HG03196 (cell line): ENCODE results near the gene GAB2.

ENCODE experiments used
- ATAC-seq: cut with Tn5 transposase; IDR thresholded peaks from one replicate; pipeline ENCODE4 v1.9.1; 2021; ENCODE audit not compliant: unreplicated experiment

The GAB2 gene

DNA sequence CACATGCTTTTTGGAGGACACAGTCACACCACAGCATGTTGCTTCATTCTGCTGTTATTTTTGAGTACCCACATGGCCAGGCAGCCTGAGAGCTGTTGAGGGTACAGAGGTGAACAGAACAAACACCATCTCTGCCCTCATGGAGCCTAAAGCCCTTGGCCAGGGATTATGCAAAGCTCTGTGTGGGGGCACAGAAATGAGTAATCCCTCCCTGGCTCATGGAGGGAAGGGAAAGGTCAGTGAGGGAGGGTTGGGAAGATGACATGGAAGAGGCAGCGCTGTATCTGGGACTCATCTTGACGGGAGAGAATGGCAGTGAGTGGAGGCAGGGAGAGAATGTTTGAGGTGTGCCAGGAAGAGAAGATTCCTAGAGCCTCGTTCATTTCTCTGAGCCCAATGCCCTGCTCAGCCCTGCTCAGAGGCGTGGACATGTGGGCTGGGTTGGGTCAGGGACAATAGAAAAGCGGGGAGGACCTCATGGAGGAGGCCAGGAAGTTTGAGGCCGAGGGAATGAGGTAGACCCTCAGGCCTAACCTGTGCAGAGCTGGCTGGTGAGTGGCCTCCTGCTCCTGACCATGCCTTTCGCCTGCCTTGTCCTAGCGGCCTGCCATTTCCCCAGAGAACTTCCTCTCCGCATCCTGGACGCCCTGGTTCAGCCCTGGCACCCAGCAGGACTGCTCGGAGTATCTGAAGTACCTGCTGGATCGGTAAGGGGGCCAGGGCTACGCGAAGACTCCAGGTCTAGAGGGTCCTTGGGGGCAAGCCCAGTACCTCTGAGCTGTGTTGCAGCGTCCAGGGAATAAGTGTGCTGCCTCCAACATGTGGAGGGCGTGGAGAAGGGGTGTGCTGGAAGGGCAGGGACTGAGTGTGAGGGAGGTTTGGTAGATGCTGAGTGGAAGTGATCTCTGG lies 209.1 kb downstream of the GAB2 start:
- no peak for ATAC-seq

DNA sequence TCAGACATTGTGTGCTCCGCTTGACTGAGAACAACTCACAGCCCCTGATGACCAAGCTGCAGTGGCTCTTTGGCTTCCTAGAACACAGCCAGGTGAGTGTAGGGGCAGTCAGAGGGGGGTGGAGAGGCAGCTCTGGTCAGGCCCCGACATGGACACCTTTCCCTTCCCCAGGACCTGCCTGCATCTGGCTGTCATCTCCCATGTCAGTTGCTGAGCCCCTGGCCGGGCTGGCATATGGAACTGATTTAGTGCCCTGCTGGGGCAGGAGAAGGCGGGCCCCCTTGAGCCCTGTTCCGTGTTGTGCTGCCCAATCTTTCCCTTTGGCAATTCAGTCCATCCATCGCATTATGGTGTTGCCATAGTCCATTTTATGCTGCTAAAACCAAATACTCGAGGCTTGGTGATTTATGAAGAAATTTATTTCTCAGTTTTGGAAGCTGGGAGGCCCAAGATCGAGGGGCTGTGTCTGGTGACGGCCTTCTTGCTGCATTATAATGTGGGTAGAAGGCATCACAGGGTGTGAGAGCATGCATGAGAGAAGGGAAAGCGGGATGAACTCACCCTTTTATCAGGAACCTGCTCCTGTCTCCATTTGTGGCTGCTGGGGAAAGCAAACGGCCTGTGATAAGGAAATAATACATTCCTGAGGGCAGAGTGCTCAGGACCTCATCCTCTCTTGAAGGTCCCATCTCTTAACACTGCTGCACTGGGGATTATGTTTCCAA lies 209.9 kb downstream of the GAB2 start:
- ATAC-seq = no peak

DNA sequence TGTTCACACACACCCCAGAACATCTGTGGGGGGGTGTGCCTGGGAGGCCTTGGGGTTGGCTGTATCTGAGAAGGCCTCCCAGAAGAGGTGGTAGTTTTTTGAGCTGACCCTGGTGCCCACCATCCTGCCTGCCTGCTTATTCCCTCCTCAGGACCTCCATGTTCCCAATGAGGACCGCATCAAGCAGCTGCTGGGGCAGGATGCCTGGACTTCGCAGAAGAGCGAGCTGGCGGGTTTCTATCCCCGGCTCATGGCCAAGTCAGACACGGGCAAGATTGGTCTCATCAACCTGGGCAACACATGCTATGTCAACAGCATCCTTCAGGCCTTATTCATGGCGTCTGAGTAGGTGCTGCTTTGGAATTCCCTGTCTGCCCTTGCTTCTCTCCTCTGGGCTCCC lies 211.9 kb downstream of the GAB2 start:
- no peak for ATAC-seq

DNA sequence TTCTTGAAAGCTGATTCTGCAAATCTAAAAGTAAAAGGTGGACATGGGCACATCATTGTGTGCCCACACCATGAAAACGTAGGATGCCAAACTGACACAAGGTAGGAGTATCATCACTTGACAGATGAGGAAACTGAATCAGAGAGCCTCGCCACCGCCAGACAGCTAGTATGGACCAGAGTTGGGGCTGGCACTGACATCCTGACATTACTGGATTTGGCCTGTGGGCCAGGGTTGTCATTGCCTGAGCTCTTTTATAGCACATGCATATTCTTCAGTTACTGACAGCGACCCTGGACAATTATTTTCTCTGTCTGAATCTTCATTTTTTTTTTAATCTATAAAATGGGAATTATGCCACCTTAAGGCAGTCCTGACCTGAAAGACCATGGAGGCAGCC lies 212.4 kb downstream of the GAB2 start:
- no peak for ATAC-seq

DNA sequence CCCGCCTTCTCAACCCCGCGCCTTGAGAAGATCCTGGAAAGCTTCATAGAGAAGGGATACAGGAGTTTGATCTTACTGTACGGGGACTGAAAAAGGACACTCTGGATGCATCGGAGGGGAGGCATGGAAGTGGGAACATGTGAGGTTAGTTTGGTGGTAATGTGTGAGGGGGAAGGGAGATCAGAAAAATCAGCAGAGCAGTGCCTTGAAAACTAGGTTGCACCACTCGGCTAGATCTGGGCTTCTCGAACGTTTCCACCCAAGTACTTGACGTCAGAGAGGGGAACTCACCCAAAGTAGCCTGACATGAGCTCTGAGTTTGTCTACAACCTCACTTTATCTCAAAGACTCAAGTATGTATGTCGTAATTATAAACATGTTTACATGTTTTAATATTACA lies 214.4 kb downstream of the GAB2 start:
- ATAC-seq = no peak

DNA sequence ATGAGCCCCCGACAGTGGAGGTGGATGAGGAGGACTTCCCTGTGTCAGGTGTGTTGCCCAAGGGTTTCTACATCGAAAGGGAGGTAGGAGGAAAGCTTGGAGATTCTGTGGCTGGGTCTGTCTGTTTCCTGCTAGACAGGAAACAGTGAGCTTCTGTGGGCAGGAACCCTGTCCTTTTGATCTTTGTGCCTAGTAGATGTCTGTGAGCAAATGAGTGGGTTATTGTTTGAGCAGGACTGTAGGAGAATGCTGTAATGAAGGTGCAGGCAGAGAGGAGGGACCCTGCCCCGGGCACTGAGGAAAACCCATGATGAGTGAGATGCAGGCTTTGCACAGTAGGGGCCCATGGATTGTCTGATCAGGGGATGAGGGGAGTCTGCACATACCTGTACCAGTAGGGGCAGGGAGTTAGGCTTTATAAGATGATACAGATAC lies 214.9 kb downstream of the GAB2 start:
- no peak for ATAC-seq

DNA sequence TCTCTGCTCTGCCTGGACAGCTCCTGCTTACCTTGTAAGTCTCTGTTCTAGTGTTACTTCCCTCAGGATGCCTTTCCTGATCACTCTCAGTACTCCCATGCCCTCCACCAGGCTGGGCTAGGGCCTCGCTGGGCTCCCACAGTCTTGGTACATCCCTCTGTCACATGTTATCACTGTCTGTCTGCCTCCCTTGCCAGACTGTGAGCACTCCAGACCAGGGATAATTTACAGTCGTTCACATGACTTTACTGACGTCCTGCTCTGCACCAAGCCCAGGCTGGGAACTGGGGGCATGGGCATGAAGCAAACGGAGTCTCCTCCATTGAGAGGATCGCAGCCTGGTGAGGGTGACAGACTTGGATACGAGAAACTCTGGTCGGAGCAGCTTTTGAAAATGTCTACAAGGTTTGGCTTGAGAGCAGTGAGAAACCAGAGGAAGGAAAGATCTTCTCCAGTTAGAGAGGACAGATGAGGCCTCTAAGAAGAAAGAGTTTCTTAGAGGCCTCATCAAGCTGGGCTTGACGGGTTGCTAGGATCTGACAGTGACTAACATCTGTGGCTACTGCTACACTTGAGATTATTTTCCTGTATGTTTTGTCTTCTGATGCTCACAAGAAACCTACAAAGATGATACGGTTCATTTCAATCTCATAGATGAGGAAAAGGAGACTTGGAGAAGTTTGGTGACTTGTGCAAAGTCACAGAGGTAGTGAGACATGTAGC lies 216.4 kb downstream of the GAB2 start:
- no peak for ATAC-seq

DNA sequence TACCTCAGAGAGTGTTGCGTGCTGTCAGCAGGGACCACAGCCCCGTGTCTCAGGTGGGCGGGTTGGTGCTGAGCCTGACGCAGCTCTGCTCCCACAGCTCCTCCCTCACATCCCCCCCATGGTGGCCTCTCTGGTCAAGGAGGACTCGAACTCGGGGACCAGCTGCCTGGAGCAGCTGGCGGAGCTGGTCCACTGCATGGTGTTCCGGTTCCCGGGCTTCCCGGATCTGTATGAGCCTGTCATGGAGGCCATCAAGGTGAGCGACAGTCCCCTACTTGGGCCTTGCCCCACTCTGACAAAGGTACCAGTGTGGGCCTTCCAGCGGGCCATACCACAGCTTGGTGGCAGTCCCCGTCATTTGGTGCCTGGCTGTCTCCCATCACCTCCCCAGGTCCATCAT lies 217.1 kb downstream of the GAB2 start:
- no peak for ATAC-seq

DNA sequence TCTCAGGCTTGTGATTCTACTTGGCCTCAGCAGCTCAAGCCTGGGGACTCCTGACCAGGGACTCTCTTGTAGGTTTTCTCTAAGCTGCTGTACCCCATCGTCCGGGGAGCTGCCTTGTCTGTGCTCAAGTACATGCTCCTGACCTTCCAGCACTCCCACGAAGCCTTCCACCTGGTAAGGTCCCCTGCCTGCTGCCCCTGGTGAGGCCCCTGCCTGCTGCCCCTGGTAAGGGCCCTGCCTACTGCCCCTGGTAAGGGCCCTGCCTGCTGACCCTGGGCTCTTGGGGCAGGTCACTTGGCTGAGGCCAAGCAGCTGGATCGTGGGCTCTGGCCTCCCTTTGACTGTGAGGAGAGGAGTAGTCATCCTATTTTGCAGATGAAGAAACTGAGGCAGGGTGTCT lies 217.6 kb downstream of the GAB2 start:
- ATAC-seq = no peak

DNA sequence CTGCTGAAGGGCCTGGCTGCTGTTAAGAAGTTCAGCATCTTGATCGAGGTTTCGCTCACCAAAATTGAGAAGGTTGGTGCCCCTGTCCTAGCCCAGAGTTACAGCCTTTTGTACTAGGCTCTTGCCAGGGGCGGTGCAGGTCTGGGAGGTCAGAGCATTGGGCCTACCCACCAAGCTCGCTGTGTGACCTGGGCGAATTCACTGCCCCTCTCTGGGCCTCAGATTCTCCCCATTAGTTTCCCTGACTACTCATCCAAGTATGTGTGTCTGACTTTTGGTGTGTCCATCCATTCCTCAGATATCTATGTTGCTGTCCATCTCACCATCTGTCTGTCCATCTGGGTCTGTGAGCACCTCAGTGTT lies 218.0 kb downstream of the GAB2 start:
- ATAC-seq = no peak

DNA sequence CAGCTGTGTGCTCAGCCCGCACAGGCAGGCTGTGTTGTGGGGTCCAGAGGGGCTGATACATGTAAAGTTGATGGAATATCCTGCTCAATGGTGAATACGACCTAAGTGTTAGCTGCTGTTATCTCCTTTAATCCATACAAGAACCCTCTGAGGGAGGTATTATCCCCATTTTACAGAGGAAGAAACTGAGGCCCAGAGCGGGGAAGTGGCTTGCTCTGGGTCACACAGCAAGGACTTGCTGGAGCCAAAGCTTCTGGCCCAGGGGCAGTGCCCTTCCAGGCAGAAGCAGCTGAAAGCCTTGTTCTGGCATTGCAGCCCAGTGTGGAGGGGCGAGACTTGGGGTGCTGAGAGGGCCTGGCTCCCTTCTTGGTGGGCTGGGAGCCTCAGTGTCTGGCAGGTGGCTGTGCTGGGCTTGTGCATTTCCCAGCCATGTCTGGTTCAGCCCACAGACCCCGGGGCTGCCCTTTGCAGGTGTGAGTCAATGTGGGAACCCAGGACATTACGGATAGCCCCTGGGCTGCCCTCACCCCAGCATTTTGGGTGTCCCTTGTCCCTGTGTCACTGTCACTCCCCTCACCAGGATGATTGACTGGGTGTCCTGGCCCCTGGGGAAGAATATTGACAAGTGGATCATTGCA lies 218.5 kb downstream of the GAB2 start:
- ATAC-seq = no peak

DNA sequence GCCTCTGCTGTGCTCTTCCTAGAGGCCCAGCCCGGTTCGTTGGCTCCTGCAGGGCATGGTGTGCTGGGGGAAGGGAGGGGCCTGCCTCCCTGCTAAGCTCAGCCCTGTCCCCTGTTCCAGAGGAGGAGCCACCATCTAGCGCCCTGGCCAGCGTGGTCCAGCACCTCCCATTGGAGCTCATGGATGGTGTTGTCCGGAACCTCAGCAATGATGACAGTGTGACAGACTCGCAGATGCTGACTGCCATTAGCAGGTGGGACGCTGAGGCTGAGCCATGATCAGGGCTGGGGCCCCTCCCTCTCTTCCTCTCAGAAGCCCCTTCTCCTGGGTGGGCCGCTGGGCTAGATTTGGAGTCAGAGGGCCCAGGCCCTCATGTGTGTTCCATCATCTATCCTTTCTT lies 219.8 kb downstream of the GAB2 start:
- no peak for ATAC-seq

DNA sequence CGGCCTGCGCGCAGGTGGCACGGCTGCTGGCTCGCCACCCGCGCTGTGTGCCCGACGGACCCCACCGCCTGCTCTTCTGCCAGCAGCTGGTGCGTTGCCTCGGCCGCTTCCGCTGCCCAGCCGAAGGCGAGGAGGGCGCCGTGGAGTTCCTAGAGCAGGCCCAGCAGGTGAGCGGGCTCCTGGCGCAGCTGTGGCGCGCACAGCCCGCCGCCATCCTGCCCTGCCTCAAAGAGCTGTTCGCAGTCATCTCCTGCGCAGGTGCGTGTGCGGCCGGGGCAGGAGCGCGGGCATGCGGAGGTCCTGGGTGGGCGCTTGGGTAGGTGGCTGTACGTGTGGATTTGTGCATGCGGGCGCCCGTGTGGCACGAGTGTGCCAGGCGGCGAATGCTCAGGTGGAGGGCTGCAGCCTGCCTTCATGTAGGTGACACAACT lies 220.9 kb downstream of the GAB2 start:
- ATAC-seq = no peak

DNA sequence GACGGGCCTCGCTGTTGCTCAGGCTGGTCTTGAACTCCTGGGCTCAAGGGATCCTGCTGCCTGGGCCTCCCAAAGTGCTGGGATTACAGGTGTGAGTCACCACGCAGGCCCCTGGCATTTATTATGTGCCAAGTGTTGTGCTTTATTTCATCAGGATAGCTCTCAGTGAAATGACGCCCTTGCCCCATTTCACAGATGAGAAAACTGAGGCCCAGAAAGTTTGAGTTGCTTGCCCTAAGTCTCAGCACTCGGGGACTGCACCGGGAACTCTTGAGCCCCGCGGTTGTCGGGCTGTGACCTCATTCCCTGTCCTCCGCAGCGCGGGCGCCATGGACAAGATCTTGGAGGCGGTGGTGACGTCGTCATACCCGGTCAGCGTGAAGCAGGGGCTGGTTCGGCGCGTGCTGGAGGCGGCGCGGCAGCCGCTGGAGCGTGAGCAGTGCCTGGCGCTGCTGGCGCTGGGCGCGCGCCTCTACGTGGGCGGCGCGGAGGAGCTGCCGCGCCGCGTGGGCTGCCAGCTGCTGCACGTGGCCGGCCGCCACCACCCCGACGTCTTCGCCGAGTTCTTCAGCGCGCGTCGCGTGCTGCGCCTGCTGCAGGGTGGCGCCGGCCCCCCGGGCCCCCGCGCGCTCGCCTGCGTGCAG lies 221.6 kb downstream of the GAB2 start:
- no peak for ATAC-seq

DNA sequence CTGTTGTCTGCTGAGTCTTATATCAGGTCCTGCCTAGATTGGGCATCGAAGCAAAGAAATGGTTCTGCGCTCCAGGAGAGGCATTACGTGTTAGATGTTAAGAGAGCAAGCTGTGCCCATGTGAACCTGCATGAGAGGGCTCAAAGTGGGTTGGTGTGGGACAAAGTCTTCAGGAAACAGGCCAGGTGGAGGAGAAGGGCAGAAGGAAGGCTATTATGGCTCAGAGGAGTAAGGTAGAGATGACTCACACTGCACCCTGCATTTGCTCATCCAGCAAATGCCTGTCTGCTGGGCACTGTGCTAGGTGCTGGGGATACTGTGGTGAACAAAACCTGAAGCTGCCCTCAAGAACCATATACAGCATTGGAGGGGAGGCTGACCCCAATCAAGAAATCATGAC lies 223.1 kb downstream of the GAB2 start:
- no peak for ATAC-seq

DNA sequence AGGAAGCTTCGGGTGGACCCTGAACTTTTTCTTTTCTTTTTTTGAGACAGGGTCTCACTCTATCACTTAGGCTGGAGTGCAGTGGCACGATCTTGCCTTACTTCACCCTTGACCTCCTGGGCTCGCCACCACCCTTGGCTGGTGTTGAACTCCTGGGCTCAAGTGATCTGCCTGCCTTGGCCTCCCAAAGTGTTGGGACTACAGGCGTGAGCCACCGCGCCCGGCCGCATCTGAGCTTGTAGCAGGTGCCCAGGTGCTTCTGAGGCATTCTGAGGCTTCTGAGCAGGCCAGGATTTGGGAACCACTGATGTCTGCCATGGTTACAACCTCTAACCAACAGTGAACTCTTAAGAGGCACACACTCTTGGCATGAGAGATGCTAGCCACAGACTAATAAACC lies 223.8 kb downstream of the GAB2 start:
- no peak for ATAC-seq

DNA sequence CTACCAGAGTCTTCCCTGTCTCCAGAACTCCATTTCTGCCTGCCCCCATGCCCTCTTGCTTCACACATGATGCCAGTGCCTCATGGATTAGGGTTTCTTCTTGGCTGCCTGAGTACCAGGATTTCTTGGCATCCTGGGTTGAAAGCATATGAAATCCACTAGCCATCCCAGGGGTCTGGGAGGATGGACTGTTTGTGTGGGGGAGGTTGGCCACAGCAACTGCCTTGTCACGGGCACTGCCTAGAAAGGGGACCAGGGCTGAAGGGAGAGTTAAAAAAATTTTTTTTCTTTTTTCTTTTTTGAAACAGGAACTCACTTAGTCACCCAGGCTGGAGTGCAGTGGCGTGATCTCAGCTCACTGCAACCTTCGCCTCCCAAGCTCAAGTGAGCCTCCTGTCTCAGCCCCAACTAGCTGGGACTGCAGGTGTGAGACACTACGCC lies 224.7 kb downstream of the GAB2 start:
- no peak for ATAC-seq

DNA sequence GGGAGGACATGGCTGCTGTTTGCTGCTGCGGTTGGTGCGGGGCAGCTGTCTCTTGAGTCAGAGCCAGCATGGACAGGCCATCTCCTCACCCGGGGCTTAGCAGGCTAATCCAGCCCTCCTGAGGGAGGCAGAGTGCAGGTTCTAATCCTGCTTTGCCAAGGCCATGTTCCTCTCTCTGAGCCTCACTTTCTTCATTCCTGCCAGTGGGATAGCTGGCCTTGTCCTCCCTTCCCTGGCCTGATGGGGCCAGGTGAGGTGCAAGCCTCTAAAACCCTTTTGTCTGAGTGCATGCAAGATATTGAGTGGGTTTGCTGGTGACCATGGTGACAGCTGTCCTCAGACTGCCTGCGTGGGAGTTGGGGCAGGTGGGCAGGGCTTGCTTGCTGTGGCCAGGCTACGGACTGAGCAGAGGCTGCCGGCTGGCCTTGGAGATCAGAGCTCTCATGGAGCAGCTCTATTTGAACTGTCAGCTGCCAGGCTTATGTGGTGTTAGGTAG lies 225.3 kb downstream of the GAB2 start:
- no peak for ATAC-seq

DNA sequence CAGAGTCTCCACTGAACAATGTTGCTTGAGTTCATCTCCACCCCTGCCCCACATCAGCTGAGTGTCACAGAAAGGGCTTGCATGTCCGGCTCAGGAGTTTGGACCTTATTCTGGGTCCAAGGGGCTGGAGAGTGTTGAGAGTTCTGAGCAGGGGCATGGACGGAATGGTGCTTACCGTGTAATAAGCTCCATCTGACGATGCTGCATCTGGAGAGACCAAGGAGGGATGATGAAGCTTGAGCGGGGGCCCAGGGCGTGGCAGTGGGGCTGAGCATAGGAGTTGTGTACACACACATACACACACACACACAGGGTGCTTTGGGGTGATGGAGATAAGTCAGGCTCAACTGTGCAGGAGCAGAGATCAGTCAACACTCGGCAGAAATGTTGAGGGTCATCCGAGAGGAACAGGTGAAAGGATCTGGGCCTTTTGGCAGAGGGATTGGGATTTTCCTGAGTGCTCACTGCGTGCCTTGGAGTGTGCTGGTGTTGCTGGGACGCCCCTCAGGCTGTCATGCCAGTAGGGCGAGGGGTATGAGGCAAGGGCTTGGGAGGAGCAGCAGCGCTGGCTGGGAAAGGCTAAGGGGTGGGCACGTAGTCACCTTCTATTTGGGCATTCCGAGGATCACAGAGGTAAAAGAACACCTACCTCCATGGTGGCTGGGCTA lies 226.6 kb downstream of the GAB2 start:
- ATAC-seq = no peak

DNA sequence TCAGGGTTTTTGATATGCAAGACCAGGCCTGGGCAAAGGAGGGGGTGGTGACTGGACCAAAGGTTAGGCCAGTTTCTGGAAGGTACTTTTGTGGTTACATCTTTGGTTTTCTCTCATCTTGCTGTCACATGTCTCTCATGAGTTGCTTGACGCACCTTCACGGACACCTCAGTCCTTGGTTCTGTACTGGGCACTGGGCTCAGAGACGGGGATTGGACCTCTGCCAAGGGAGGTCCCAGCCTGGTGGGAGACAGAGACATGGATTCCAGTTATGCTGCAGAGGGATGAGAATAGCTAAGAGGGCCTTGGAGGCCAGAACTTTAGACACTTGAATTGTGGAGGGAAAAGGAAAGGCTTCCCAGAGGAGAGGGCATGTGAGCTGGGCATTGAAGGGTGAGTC lies 227.2 kb downstream of the GAB2 start:
- no peak for ATAC-seq
